Breast epithelium (tissue), 3 donors: ENCODE data around the gene CBX2.

Experiments used
- POLR2A ChIP-seq: fragments of 450-650 bp; IDR thresholded peaks from one replicate; pipeline ENCODE4 v1.6.1; 2016; ENCODE audit warnings: antibody characterized with exemption, mild to moderate bottlenecking, moderate library complexity
- TF ChIP-seq, protein P1 (sequence below), 3 donors: fragments of 450-650 bp; IDR thresholded peaks; one replicate each; pipeline ENCODE4 v1.5.1; 2016 to 2017; ENCODE audit warnings: antibody characterized with exemption in 3 of 3, mild to moderate bottlenecking in 3 of 3, moderate library complexity in 3 of 3

- no peak for TF ChIP-seq POLR2A
- TF ChIP-seq, protein P1, sequence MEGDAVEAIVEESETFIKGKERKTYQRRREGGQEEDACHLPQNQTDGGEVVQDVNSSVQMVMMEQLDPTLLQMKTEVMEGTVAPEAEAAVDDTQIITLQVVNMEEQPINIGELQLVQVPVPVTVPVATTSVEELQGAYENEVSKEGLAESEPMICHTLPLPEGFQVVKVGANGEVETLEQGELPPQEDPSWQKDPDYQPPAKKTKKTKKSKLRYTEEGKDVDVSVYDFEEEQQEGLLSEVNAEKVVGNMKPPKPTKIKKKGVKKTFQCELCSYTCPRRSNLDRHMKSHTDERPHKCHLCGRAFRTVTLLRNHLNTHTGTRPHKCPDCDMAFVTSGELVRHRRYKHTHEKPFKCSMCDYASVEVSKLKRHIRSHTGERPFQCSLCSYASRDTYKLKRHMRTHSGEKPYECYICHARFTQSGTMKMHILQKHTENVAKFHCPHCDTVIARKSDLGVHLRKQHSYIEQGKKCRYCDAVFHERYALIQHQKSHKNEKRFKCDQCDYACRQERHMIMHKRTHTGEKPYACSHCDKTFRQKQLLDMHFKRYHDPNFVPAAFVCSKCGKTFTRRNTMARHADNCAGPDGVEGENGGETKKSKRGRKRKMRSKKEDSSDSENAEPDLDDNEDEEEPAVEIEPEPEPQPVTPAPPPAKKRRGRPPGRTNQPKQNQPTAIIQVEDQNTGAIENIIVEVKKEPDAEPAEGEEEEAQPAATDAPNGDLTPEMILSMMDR (IDR thresholded peaks at IDR 0.05) = no peak
These were observed 51.5 kb downstream of the CBX2 start for GRCh38 chr17:79829457-79829856.
